NB4 (cell line): ENCODE results near the gene KCNIP2.

Source experiments
- CTCF ChIP-seq: IDR thresholded peaks from one replicate; pipeline ENCODE4 v1.5.1; 2012; ENCODE audit warnings: low read depth, low read length
- MYC ChIP-seq: IDR thresholded peaks from 2 replicates; pipeline ENCODE4 v1.6.1; 2011; ENCODE audit warnings: low read depth, low read length
- POLR2A ChIP-seq: IDR thresholded peaks from 2 replicates; pipeline ENCODE4 v1.6.1; 2011; ENCODE audit warnings: mild to moderate bottlenecking; ENCODE audit not compliant: insufficient read length; ENCODE audit errors: extremely low read depth

GRCh38 chr10:101850749-101851148 lies 7.1 kb upstream of the KCNIP2 start:
- TF ChIP-seq CTCF, result no peak
- no peak for TF ChIP-seq POLR2A
- no peak for TF ChIP-seq MYC
